K562 (cell line): ENCODE data around the gene RPS6KA6. TPM values are rescaled to one million over a fixed set of nuclear protein-coding genes. Genes with fewer than 3 reads are reported as not detected.

Source experiments
- ATAC-seq: fragments of 200-7000 bp; cut with Tn5 transposase; 3 replicates; pipeline ENCODE4 v1.9.1; 2020; ENCODE audit warnings: moderate library complexity
- BruUV-seq: library from RNA; stranded (reverse); fragments of 400-500 nt; replicated peaks from 2 replicates; lab custom pipeline; 2021; lab: Mats Ljungman, UMichigan
- CTCF ChIA-PET: fragments of 300-600 bp; formaldehyde crosslinking; extraction: SDS; loops from one replicate; lab custom pipeline; 2021; ENCODE audit warnings: low intra/inter-chr PET ratio; lab: Yijun Ruan, JAX
- POLR2A ChIA-PET: fragments of 300-600, 350-650 bp; sonication (Branson Sonifier 250); formaldehyde crosslinking; extraction: SDS; loops from one replicate; lab custom pipeline; 2021; ENCODE audit warnings: antibody characterized with exemption, inconsistent platforms; lab: Yijun Ruan, JAX
- DNase-seq, 4 experiments: peaks; one replicate each; pipeline versions ENCODE4 v3.0.0 to v3.0.0-alpha.2; 2011 to 2018; ENCODE audit warnings: low spot score in 3 of 4, mixed read lengths in 3 of 4; ENCODE audit errors: extremely low read depth in 1 of 4
- FAIRE-seq: peaks from 2 replicates; lab custom pipeline; 2011; peaks lifted over from hg19 to GRCh38; lab: Jason Lieb, UNC
- H2AFZ ChIP-seq: 2 replicates; pipeline ENCODE4 v1.6.0; 2011; ENCODE audit warnings: low read depth, low read length, control low read depth, inconsistent platforms
- H3K27ac ChIP-seq: fragments of 200-600 bp; 3 replicates; pipeline ENCODE4 v1.8.0; 2011; ENCODE audit warnings: low read depth, mild to moderate bottlenecking, control low read depth, inconsistent platforms, low read length, moderate library complexity, mixed read lengths; ENCODE audit errors: extremely low read depth
- H3K27me3 ChIP-seq, 2 experiments: fragments of 300-600 bp in 1 of 2; 2 replicates in 1 of 2; 3 replicates in 1 of 2; pipeline versions ENCODE4 v1.6.0 to v1.8.0; 2011; ENCODE audit warnings: inconsistent platforms in 2 of 2, low read length in 2 of 2, mild to moderate bottlenecking in 1 of 2, mixed read lengths in 1 of 2, moderate library complexity in 1 of 2; ENCODE audit not compliant: control insufficient read depth in 2 of 2, insufficient read depth in 2 of 2
- H3K36me3 ChIP-seq: fragments of 300-600 bp; 3 replicates; pipeline ENCODE4 v1.8.0; 2011; ENCODE audit warnings: mild to moderate bottlenecking, low read length, inconsistent platforms; ENCODE audit not compliant: control insufficient read depth, insufficient read depth
- H3K4me1 ChIP-seq, 2 experiments: fragments of 200-600 bp in 1 of 2; replicated peaks in 1 of 2; 2 replicates in 1 of 2; 3 replicates in 1 of 2; pipeline versions ENCODE4 v1.5.1 to v1.8.0; 2011; ENCODE audit warnings: inconsistent platforms in 2 of 2, low read length in 2 of 2, mild to moderate bottlenecking in 1 of 2, mixed read lengths in 1 of 2, moderate library complexity in 1 of 2; ENCODE audit not compliant: control insufficient read depth in 2 of 2, insufficient read depth in 2 of 2
- H3K4me2 ChIP-seq: 2 replicates; pipeline ENCODE4 v1.6.1; 2011; ENCODE audit warnings: low read length, control low read depth, inconsistent platforms, mixed read lengths; ENCODE audit not compliant: insufficient read depth
- H3K4me3 ChIP-seq: fragments of 200-600 bp; sonication (generic), shearing (Covaris generic); 2 replicates; pipeline ENCODE4 v1.5.1; 2016; ENCODE audit warnings: control low read depth, inconsistent platforms
- H3K79me2 ChIP-seq: fragments of 200-600 bp; 3 replicates; pipeline ENCODE4 v1.8.0; 2011; ENCODE audit warnings: low read length, inconsistent platforms; ENCODE audit not compliant: control insufficient read depth, insufficient read depth
- H3K9ac ChIP-seq, 2 experiments: 2 replicates each; pipeline versions ENCODE4 v1.6.0 to v1.6.1; 2011; ENCODE audit warnings: low read depth in 2 of 2, low read length in 2 of 2, control low read depth in 1 of 2, inconsistent platforms in 1 of 2, mild to moderate bottlenecking in 1 of 2, mixed read lengths in 1 of 2; ENCODE audit not compliant: insufficient read depth in 1 of 2
- H3K9me1 ChIP-seq: one replicate; pipeline ENCODE4 v1.6.0; 2011; ENCODE audit warnings: inconsistent platforms, mild to moderate bottlenecking, low read length, moderate library complexity; ENCODE audit not compliant: control insufficient read depth, insufficient read depth
- H3K9me3 ChIP-seq: replicated peaks from 2 replicates; pipeline ENCODE4 v1.5.1; 2011; ENCODE audit warnings: low read depth, low read length, inconsistent platforms; ENCODE audit not compliant: control insufficient read depth, insufficient read depth
- H4K20me1 ChIP-seq: replicated peaks from 2 replicates; pipeline ENCODE4 v1.6.1; 2011; ENCODE audit warnings: low read length, inconsistent platforms, mixed read lengths; ENCODE audit not compliant: control insufficient read depth, insufficient read depth
- CEBPB ChIP-seq: fragments of 450-650 bp; IDR thresholded peaks from 2 replicates; pipeline ENCODE4 v1.6.1; 2016; ENCODE audit warnings: missing genetic modification characterization, missing compliant biosample characterization
- ELF2 ChIP-seq: fragments of 250-450 bp; sonication (Bioruptor Pico); IDR thresholded peaks from 2 replicates; pipeline ENCODE4 v1.5.0; 2021; ENCODE audit warnings: mild to moderate bottlenecking
- KLF6 ChIP-seq: fragments of 250-450 bp; sonication (Bioruptor Pico); IDR thresholded peaks from 2 replicates; pipeline ENCODE4 v1.4.0; 2020; ENCODE audit warnings: mild to moderate bottlenecking, moderate library complexity, borderline replicate concordance
- RBM22 ChIP-seq: fragments of 200-400 bp; formaldehyde crosslinking; IDR thresholded peaks from 2 replicates; pipeline ENCODE4 v1.6.1; 2018; ENCODE audit warnings: low read length, low read depth; ENCODE audit not compliant: poor library complexity, severe bottlenecking
- RHOXF2B ChIP-seq: fragments of 250-450 bp; sonication (Bioruptor Pico); conservative IDR thresholded peaks from 2 replicates; pipeline ENCODE4 v1.5.1; 2021
- SMC3 ChIP-seq: conservative IDR thresholded peaks from 2 replicates; pipeline ENCODE4 v1.6.1; 2011; ENCODE audit warnings: low read depth, low read length, improper control_type of control experiment; ENCODE audit not compliant: insufficient read depth
- XRCC5 ChIP-seq: fragments of 200-400 bp; formaldehyde crosslinking; IDR thresholded peaks from 2 replicates; pipeline ENCODE4 v1.6.1; 2017; ENCODE audit warnings: low read depth, mild to moderate bottlenecking, low read length
- YBX1 ChIP-seq: fragments of 450-650 bp; IDR thresholded peaks from 2 replicates; pipeline ENCODE4 v1.7.1; 2016; ENCODE audit warnings: mild to moderate bottlenecking
- ZFPM2 ChIP-seq: fragments of 250-450 bp; sonication (Bioruptor Pico); IDR thresholded peaks from 2 replicates; pipeline ENCODE4 v1.5.1; 2022; ENCODE audit warnings: mild to moderate bottlenecking
- ZNF174 ChIP-seq: fragments of 250-450 bp; sonication (Bioruptor Pico); IDR thresholded peaks from 2 replicates; pipeline ENCODE4 v1.4.0; 2020; ENCODE audit warnings: mild to moderate bottlenecking
- ZNF239 ChIP-seq: fragments of 250-450 bp; sonication (Bioruptor Pico); IDR thresholded peaks from 2 replicates; pipeline ENCODE4 v1.4.0; 2020; ENCODE audit warnings: mild to moderate bottlenecking
- ZSCAN29 ChIP-seq: fragments of 450-650 bp; IDR thresholded peaks from 2 replicates; pipeline ENCODE4 v1.6.1; 2017
- WGBS: fragments of 100-300 bp; shearing (Covaris generic); methylation state at CpG from one replicate; pipeline ENCODE4 v1.1.6; 2016; ENCODE audit warnings: low coverage, mixed read lengths; ENCODE audit not compliant: insufficient coverage; ENCODE audit errors: missing lambda C conversion rate; 5-methylcytosine and 5-hydroxymethylcytosine counted together
- in situ Hi-C: fragments of 300-500 bp; cut with MboI; formaldehyde crosslinking; loops from 4 replicates; pipeline ENCODE4 v1.15.0; 2018; ENCODE audit warnings: inconsistent platforms, mixed read lengths
- intact Hi-C: fragments of 100-400 bp; cut with micrococcal nuclease; formaldehyde crosslinking; loops from 2 replicates; pipeline ENCODE4 v1.14.2; 2022
- polyA plus RNA-seq, 8 experiments: library from polyadenylated mRNA; depleted of rRNA in 4 of 8; stranded (reverse) in 5 of 8; unstranded in 3 of 8; fragments of >200 nt; fragmentation: Nextera tagmentation in 2 of 8; fragmentation: Illumina TruSeq in 1 of 8; extraction: Ambion mirVana in 2 of 8; extraction: Trizol in 1 of 8; gene quantifications; 2 replicates each; pipeline versions ENCODE4 v1.2.1 to v1.2.3, GENCODE V29; 2011 to 2014; ENCODE audit warnings: inconsistent platforms in 1 of 8, missing spikeins in 1 of 8
- total RNA-seq, 7 experiments: library from RNA; depleted of rRNA in 6 of 7; stranded (reverse); fragments of >200 nt in 6 of 7; fragmentation: Illumina TruSeq in 2 of 7; extraction: Trizol in 2 of 7; gene quantifications; 2 replicates each; pipeline versions ENCODE4 v1.2.1 to v1.2.3, GENCODE V29; 2011 to 2021; ENCODE audit warnings: low replicate concordance in 1 of 7
- TF ChIP-seq, protein P1 (sequence below): fragments of 250-450 bp; sonication (Bioruptor Pico); IDR thresholded peaks from 2 replicates; pipeline ENCODE4 v1.4.0; 2020; ENCODE audit warnings: mild to moderate bottlenecking
- TF ChIP-seq, protein P2 (sequence below): fragments of 450-650 bp; IDR thresholded peaks from 2 replicates; pipeline ENCODE4 v1.6.1; 2016; ENCODE audit warnings: low read depth, mild to moderate bottlenecking, moderate library complexity
- TF ChIP-seq, protein P3 (sequence below): sonication (generic); formaldehyde crosslinking; IDR thresholded peaks from 2 replicates; pipeline ENCODE4 v1.9.0; 2022; ENCODE audit warnings: mild to moderate bottlenecking, missing genetic modification reagents

Gene RPS6KA6
- total and polyA plus RNA-seq, 9 of the 15 experiments (the other 6 are each of a cell fraction or from before 2014, with no cell fraction given), result 0.11 TPM; not detected in 8

DNA sequence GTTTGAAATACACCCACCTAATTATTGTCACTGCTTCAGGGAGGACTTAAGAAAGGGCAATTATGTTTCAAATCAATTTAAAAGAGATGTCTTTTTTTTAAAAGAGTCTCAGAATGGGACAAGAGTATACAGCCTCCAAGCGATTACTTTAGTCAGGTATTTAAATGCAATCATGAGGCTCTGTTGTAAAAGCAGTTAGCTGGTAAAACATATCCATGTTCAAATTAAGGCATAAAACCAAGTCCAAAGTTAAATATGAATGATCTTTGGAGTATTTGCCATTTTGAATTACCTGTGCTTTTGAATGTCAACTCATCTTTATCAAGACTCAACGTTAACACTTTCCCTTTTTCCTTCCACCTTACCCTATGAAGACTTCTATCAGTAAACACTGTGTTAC lies 13.7 kb downstream of the RPS6KA6 start (continued):
- TF ChIP-seq SMC3 (no peak), KLF6 (no peak), CEBPB (tag) (no peak), YBX1 (no peak), XRCC5 (no peak)

DNA sequence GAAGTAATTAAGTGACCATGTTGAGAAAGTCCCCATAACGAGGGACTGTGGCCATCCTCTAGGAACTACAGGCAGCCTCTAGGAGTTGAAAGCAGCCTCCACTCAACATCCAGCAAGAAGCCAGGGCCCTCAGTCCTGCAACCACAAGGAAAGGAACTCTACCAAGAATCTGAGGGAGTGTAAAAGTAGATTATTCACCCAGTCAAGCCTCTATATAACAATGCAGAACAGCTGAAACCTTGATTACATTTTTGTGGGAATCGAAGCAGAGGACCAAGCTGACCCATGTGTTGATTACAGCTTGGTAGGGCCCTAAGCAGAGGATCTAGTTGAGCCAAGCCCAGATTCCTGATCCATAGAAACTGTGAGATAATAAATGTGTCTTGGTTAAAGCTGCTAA lies 17.1 kb downstream of the RPS6KA6 start:
- no TSS peak for BruUV-seq
- no peaks in the 10 kb centered on the region for H3K4me1 ChIP-seq
- H3K27me3 ChIP-seq, result no peaks in the 10 kb centered on the region
- no peak overlapping the region for H3K9ac ChIP-seq
- H3K4me2 ChIP-seq, result no peak overlapping the region
- DNase-seq, result no peak
- H3K4me3 ChIP-seq, result no peak overlapping the region
- H3K79me2 ChIP-seq, result no peaks in the 10 kb centered on the region
- no peak for FAIRE-seq
- H3K9me1 ChIP-seq, result no peaks in the 10 kb centered on the region
- no peak overlapping the region for H3K27ac ChIP-seq
- POLR2A ChIA-PET, result no interaction called here
- in situ Hi-C loops, result no loop called here
- CTCF ChIA-PET, result no interaction called here
- intact Hi-C loops, result no loop called here
- ATAC-seq, result no peak
- H3K9me3 ChIP-seq, result no peaks in the 10 kb centered on the region
- TF ChIP-seq RHOXF2B (CRISPR knock-in tag), result no peak
- no peak for TF ChIP-seq ZFPM2
- no peak for TF ChIP-seq ZSCAN29
- TF ChIP-seq, protein P1, sequence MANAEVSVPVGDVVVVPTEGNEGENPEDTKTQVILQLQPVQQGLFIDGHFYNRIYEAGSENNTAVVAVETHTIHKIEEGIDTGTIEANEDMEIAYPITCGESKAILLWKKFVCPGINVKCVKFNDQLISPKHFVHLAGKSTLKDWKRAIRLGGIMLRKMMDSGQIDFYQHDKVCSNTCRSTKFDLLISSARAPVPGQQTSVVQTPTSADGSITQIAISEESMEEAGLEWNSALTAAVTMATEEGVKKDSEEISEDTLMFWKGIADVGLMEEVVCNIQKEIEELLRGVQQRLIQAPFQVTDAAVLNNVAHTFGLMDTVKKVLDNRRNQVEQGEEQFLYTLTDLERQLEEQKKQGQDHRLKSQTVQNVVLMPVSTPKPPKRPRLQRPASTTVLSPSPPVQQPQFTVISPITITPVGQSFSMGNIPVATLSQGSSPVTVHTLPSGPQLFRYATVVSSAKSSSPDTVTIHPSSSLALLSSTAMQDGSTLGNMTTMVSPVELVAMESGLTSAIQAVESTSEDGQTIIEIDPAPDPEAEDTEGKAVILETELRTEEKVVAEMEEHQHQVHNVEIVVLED (CRISPR knock-in tag), result no peak
- TF ChIP-seq ZNF239, result no peak
- TF ChIP-seq RBM22, result no peak
- TF ChIP-seq, protein P2, sequence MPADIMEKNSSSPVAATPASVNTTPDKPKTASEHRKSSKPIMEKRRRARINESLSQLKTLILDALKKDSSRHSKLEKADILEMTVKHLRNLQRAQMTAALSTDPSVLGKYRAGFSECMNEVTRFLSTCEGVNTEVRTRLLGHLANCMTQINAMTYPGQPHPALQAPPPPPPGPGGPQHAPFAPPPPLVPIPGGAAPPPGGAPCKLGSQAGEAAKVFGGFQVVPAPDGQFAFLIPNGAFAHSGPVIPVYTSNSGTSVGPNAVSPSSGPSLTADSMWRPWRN, result no peak
- TF ChIP-seq, protein P3, sequence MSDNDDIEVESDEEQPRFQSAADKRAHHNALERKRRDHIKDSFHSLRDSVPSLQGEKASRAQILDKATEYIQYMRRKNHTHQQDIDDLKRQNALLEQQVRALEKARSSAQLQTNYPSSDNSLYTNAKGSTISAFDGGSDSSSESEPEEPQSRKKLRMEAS (CRISPR knock-in tag), result no peak
- TF ChIP-seq ELF2 (CRISPR knock-in tag), result no peak
- TF ChIP-seq ZNF174, result no peak
- H2AFZ ChIP-seq, result no peak overlapping the region
- no peaks in the 10 kb centered on the region for H4K20me1 ChIP-seq
- 0% methylated on average over 1 of the region's 2 CpGs for WGBS
- H3K36me3 ChIP-seq, result no peaks in the 10 kb centered on the region
